Measurements from ENCODE around the gene AMFR. TPM values are rescaled to one million over a fixed set of nuclear protein-coding genes. Genes with fewer than 3 reads are reported as not detected.

The AMFR gene
- total RNA-seq, 4 donors from 2014 or later, result 172 to 216 (median 194) TPM

DNA sequence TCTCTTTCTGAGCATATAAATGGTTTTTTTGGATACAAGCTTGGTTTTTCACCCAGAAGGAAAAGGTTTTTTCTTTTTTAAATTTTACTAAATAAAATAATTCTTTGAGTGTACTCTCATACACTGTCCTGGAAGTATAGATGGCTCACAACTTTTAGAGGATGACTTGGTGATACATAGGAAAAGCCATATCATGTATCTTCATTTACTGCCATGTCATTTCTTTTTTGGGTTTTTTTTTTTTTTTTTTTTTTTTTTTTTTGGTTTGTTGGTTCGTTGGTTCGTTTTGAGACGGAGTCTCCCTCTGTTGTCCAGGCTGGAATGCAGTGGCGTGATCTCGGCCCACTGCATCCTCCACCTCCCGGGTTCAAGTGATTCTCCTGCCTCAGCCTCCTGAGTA, 37.8 kb upstream of the AMFR start:
- 94 to 100% methylated on average over 1 to 6 of the region's 6 CpGs for WGBS, 2 donors (ENCODE audit: low coverage in 1 of 2)
- no peak for ATAC-seq
- Histone ChIP-seq H3K9me3 (no peaks in the 10 kb centered on the region), H3K36me3 (peaks cover 0 to 96% of the 10 kb centered on the region in 2 donors), H3K27me3 (no peaks in the 10 kb centered on the region), H3K4me1 (no peaks in the 10 kb centered on the region), H3K27ac (no peak overlapping the region), H3K4me3 (no peak overlapping the region)
- TF ChIP-seq POLR2A (IDR thresholded peaks at IDR 0.05) (no peak), EP300 (IDR thresholded peaks at IDR 0.05) (no peak), POLR2AphosphoS5 (IDR thresholded peaks at IDR 0.05) (no peak)
- TF ChIP-seq, protein P1, sequence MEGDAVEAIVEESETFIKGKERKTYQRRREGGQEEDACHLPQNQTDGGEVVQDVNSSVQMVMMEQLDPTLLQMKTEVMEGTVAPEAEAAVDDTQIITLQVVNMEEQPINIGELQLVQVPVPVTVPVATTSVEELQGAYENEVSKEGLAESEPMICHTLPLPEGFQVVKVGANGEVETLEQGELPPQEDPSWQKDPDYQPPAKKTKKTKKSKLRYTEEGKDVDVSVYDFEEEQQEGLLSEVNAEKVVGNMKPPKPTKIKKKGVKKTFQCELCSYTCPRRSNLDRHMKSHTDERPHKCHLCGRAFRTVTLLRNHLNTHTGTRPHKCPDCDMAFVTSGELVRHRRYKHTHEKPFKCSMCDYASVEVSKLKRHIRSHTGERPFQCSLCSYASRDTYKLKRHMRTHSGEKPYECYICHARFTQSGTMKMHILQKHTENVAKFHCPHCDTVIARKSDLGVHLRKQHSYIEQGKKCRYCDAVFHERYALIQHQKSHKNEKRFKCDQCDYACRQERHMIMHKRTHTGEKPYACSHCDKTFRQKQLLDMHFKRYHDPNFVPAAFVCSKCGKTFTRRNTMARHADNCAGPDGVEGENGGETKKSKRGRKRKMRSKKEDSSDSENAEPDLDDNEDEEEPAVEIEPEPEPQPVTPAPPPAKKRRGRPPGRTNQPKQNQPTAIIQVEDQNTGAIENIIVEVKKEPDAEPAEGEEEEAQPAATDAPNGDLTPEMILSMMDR (IDR thresholded peaks at IDR 0.05), result no peak

DNA sequence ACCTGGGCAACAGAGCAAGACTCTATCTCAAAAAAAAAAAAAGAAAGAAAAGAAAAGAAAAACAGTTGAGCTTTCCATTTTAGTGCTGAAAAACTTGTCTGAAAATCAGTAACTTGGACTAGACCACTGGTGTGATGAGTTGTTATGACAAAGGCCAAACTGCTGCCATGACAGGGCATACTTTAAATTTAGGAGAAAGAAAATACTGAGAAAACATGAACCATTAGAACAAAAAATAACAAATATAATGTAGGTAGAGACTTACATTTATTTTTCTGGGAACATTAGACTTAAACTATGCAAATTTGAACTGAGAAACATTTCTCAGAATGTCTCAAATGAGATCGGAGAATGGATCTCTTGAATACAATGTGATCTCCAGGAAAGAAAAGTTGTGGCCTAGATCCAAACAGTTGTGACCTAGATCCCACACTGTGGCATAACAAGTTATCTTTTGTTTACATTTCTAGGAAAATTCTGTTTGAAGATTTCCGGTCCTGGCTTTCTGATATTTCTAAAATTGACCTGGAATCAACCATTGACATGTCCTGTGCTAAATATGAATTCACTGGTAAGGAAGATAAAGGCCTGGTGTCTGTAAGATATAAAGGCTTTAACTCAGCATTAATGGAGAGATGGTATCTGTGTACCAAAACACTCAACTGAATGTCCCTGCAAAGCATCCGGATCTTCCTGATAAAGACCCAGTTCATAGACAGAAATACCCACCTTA, 36.9 kb upstream of the AMFR start:
- ATAC-seq, result no peak
- peaks cover 0 to 96% of the 10 kb centered on the region in 2 donors for H3K36me3 ChIP-seq
- H3K27me3 ChIP-seq, result no peaks in the 10 kb centered on the region
- H3K27ac ChIP-seq, result no peak overlapping the region
- H3K4me3 ChIP-seq, result no peak overlapping the region
- H3K4me1 ChIP-seq, result no peaks in the 10 kb centered on the region
- no peaks in the 10 kb centered on the region for H3K9me3 ChIP-seq
- TF ChIP-seq POLR2AphosphoS5 (IDR thresholded peaks at IDR 0.05) (no peak), EP300 (IDR thresholded peaks at IDR 0.05) (no peak), POLR2A (IDR thresholded peaks at IDR 0.05) (no peak)
- TF ChIP-seq, protein P1 (IDR thresholded peaks at IDR 0.05), result no peak
- WGBS, 2 donors (ENCODE audit: low coverage in 1 of 2), result 73 to 74% methylated on average over 3 of the region's 3 CpGs

DNA sequence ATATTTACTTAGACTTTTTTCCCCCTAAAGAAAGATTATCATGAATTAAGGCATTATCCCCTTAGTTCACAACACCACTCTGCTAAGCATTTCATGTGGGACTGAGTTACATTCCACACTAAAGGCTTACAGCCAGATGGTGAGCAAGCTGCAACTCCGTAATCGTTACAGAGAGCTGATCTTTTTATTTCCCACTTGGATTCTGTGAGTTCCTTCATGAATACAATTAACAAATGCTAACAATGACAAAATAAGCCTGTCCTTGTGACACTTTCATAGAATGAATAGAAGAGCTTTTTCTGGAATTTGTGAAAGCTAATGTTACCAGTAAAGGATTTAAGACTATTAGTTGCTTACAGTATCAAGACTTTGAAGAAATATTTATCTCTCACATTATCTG, 34.8 kb upstream of the AMFR start:
- Histone ChIP-seq H3K27me3 (no peaks in the 10 kb centered on the region), H3K4me3 (no peak overlapping the region), H3K9me3 (no peaks in the 10 kb centered on the region), H3K27ac (no peak overlapping the region), H3K4me1 (no peaks in the 10 kb centered on the region), H3K36me3 (peaks cover 0 to 96% of the 10 kb centered on the region in 2 donors)
- 75 to 92% methylated on average over 2 of the region's 2 CpGs for WGBS, 2 donors (ENCODE audit: low coverage in 1 of 2)
- ATAC-seq, result no peak
- TF ChIP-seq POLR2A (IDR thresholded peaks at IDR 0.05), result no peak
- TF ChIP-seq, protein P1 (IDR thresholded peaks at IDR 0.05), result no peak
- TF ChIP-seq EP300 (IDR thresholded peaks at IDR 0.05), result no peak
- no peak for TF ChIP-seq POLR2AphosphoS5 (IDR thresholded peaks at IDR 0.05)

DNA sequence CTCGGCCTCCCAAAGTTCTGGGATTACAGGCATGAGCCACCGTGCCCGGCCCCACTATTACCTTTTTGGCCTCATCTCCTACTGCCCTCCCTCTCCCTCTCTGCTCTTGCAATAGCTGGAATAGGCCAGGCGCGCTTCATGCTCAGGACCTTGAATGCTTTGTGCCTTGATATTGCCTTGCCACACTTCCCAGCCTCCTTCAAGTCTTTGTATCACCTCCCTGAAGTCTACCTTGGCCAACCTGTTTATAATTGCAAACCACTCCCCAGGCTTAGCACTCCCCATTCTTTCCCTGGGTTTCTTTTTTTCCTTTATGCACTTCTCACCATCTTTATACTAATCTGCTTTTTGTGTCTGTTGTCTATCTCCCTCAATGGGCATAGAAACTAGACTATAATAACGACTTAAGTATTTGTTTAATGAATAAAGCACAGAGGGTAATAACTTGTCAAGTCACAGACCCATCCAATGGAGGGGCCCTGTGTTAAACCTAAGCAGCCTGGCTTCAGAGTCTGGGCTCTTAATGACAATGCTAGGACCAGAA, 32.7 kb upstream of the AMFR start:
- H3K9me3 ChIP-seq, result no peaks in the 10 kb centered on the region
- no peak for ATAC-seq
- H3K27me3 ChIP-seq, result no peaks in the 10 kb centered on the region
- H3K36me3 ChIP-seq, result peaks cover 0 to 93% of the 10 kb centered on the region in 2 donors
- TF ChIP-seq POLR2AphosphoS5 (IDR thresholded peaks at IDR 0.05), result no peak
- TF ChIP-seq, protein P1 (IDR thresholded peaks at IDR 0.05), result no peak
- TF ChIP-seq EP300 (IDR thresholded peaks at IDR 0.05), result no peak
- no peak for TF ChIP-seq POLR2A (IDR thresholded peaks at IDR 0.05)
- peaks cover 0 to 8% (median 0%) of the 10 kb centered on the region in 3 donors for H3K4me1 ChIP-seq
- 97 to 98% methylated on average over 5 of the region's 6 CpGs for WGBS, 2 donors (ENCODE audit: low coverage in 1 of 2)
- no peak overlapping the region for H3K4me3 ChIP-seq
- H3K27ac ChIP-seq, result no peak overlapping the region
